Mononuclear cell (primary cell): Measurements from ENCODE around the gene SRGAP3. TPM values are rescaled to one million over a fixed set of nuclear protein-coding genes. Genes with fewer than 3 reads are reported as not detected.

Experiments
- H3K27me3 ChIP-seq: 2 replicates; pipeline ENCODE4 v1.6.0; 2011; ENCODE audit warnings: low read length, control low read depth; ENCODE audit not compliant: insufficient read depth
- H3K4me1 ChIP-seq: 2 replicates; pipeline ENCODE4 v1.5.1; 2011; ENCODE audit warnings: mild to moderate bottlenecking, low read length, control low read depth; ENCODE audit not compliant: insufficient read depth
- H3K4me3 ChIP-seq: 2 replicates; pipeline ENCODE4 v1.5.1; 2011; ENCODE audit warnings: mild to moderate bottlenecking, low read length, moderate library complexity
- H3K9me3 ChIP-seq: 2 replicates; pipeline ENCODE4 v1.5.1; 2011; ENCODE audit warnings: low read depth, mild to moderate bottlenecking, control low read depth, low read length
- total RNA-seq: library from RNA; depleted of rRNA; stranded (reverse); fragments of >200 nt; gene quantifications from one replicate; pipeline ENCODE4 v1.2.3, GENCODE V29; 2012

The SRGAP3 gene
- total RNA-seq, 1 donor, result 2.2 TPM

DNA sequence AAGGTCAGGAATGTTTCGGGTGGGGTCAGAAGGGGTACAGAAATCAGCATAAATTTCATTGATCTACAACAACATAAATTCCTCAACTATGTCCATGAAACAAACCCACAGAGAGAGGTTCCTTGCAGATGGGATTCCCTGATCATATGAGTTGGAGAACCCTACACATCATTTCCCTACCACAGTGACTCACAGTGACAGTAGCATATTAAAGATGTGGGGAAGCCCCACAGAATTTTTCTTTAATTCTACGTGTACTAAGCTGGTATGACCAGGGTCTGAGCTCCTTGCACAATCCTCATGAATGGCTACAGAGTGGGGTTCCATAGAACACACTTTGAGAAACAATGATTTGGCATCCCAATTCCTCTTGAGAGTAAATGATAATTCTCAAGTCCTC is 169.3 kb downstream of the SRGAP3 start:
- H3K4me1 ChIP-seq, result no peaks in the 10 kb centered on the region
- H3K4me3 ChIP-seq, result no peak overlapping the region
- H3K9me3 ChIP-seq, result no peaks in the 10 kb centered on the region
- H3K27me3 ChIP-seq, result no peaks in the 10 kb centered on the region

DNA sequence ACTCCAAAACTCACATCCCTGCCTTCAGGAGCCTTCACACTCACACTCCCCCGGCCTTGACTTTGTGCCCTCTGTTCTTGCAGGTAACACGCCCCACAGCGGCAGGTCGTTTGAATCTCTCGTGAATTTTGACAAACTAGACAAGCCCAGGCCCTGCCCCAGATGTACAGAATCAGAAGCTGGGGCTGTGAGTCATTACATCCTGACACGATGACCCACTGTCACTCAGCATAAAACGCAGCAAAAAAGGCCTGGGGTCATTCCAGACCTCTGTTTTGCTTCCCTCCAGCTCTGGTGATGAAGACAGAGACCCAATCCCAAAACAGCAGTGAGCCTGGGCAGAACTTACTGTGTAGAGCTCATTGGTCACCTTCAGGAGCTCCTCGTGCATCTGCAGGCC is 169.8 kb downstream of the SRGAP3 start:
- Histone ChIP-seq H3K9me3 (no peaks in the 10 kb centered on the region), H3K4me3 (no peak overlapping the region), H3K4me1 (no peaks in the 10 kb centered on the region), H3K27me3 (no peaks in the 10 kb centered on the region)

DNA sequence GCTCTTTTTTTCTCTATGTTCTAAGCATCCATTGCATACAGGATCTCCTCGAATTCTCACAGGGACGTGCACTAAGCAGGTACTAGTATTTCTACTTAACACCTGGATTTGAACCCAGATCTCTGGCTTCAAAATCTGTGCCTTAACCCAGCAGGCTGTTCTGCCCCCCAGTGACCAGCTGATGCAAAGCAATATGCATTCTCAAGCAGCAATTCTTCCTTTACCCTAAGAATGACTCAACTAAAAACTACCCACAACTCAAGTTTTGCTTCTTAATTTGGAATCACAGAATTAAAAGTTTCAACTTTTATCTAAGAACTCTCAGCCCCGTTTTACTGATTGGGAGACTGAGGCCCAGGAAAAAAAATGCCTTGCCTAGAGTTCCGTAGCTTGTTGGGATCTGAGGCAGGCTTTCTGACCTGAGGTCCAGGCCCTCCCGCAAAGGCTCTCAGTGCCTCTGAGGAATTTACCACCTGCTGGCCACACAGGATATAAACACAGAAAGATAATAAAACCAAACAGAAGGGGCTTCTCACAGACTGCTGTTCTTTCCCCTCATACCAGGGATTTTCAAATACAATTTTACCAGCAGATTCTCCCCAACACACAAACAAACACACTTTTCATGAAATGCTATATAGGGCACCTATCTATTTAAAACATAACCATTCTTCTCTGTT is 170.7 kb downstream of the SRGAP3 start:
- Histone ChIP-seq H3K4me1 (no peaks in the 10 kb centered on the region), H3K27me3 (no peaks in the 10 kb centered on the region), H3K9me3 (no peaks in the 10 kb centered on the region), H3K4me3 (no peak overlapping the region)

DNA sequence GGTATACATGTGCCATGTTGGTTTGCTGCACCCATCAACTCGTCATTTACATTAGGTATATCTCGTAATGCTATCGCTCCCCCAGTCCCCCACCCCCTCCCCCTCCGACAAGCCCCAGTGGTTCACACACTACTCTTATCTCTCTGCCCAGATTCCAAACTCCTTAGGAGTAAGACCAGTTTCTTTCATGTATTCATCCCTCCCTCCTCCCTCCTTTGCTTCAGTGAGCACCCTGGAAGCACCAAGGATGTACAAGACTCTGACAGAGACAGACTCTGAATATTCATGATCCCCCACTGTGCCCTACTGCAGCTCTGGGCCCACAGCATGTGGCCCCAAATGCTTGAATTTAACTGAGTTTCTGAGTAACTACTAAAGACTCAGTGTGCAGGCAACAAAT is 172.4 kb downstream of the SRGAP3 start:
- Histone ChIP-seq H3K4me3 (no peak overlapping the region), H3K9me3 (no peaks in the 10 kb centered on the region), H3K4me1 (no peaks in the 10 kb centered on the region), H3K27me3 (no peaks in the 10 kb centered on the region)

DNA sequence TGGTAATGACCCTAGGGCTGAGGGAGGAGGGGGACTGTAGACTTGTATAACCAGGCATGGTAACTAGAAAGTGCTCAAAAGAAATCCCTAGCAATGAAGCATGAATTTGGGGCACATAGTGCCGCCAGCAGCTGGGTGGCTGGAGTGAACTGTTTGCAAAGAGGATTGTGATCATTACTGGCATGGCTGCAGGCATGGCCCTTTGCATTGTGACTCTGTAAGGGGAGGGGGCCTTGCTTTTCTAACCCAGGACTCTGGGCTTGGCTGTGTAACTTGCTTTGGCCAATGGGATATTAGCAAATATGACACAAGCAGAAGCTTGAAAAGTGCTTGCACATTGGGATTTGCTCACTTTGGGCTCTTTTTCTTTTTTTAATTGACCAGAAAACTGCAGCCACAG is 173.7 kb downstream of the SRGAP3 start:
- no peak overlapping the region for H3K4me3 ChIP-seq
- H3K27me3 ChIP-seq, result no peaks in the 10 kb centered on the region
- H3K4me1 ChIP-seq, result no peaks in the 10 kb centered on the region
- H3K9me3 ChIP-seq, result no peaks in the 10 kb centered on the region

DNA sequence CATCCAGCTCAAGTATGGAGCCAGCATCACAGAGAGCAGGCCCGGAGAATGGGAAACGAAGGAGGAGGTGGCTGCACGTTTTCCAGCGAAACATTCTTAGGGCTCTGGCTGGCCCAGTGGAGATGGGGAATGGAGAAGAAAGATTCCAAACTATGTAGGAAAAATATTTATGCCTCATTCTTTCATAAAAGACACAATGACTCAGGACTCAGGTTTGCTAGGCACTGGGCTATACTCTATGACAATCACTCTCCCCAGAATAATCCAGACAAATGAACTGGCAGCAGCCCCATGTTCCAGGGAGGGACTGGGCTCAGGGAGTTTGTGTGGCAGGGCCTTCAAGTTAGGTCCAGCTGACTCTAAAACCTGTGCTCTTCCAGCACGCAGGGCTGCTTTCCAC is 175.4 kb downstream of the SRGAP3 start:
- no peaks in the 10 kb centered on the region for H3K4me1 ChIP-seq
- H3K9me3 ChIP-seq, result no peaks in the 10 kb centered on the region
- H3K4me3 ChIP-seq, result no peak overlapping the region
- H3K27me3 ChIP-seq, result no peaks in the 10 kb centered on the region

DNA sequence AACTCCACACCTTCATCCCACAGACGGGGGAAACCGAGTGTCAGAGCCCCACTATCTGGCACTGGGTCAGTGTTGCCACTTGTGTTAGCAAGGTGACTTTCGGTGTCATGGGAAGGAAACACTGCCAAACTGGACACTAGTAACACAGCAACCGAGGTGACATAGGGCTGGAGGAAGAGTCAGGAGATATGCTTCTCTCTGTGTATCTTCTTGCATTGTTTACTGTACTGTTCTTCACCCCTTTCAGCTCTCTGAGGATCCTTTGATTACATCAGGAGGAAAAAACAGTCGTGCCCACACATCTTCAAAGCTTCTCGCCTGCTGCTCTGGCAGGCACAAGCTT is 176.8 kb downstream of the SRGAP3 start:
- Histone ChIP-seq H3K27me3 (no peaks in the 10 kb centered on the region), H3K4me1 (no peaks in the 10 kb centered on the region), H3K4me3 (no peak overlapping the region), H3K9me3 (no peaks in the 10 kb centered on the region)

DNA sequence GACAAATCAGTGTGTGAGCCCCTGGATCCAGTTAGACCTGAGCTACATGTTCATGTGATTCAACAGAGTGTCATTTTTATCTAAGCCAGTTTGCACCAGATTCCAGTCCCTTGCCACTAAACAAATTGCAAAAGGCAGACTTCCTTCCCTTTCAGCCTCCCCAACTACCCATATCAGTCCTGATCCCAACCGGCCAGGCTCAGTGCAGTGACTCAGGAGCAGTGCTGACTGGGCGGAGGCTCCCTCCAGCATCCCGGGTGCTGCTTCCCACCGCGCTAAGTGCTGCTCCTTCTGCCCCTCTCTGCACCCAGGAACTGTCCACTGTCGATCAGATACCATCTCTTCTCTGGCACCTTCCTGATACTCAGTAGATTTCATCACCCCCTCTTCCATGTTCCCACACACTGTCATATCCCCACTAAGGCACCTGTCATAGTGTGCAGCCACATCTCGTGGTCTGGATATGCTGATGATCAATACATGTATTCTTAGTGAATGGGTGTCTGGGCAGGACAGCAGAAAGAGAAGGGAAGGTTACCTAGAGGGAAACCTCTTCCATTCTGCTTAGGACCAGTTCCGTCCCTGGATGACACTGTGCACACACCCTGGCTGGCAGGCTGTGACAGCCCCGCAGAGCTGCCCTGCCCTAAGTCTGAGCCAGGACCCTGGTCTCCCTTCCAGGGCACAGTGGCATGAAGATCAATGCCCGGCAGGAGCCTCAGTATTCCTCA is 177.3 kb downstream of the SRGAP3 start:
- Histone ChIP-seq H3K4me3 (no peak overlapping the region), H3K27me3 (no peaks in the 10 kb centered on the region), H3K9me3 (no peaks in the 10 kb centered on the region), H3K4me1 (no peaks in the 10 kb centered on the region)

DNA sequence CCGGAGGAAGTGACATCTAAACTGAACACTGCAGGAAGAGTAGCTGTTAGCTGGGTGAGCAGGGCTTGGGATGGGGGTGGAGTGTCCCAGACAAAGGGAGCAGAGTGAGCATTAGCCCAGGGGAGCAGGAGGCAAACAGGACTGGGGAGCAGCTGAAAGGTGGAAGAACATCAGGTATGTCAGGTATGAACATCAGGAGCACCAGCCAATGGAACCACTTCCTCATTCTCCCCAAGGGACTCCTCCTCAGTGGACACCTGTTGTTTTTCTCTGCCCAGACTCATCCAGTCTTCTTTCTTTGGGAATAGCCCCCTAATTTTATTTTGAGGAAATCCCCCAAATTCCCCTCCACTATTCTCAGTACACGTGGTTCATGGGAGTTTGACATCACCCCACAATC is 178.5 kb downstream of the SRGAP3 start:
- no peaks in the 10 kb centered on the region for H3K4me1 ChIP-seq
- no peak overlapping the region for H3K4me3 ChIP-seq
- no peaks in the 10 kb centered on the region for H3K9me3 ChIP-seq
- H3K27me3 ChIP-seq, result no peaks in the 10 kb centered on the region

DNA sequence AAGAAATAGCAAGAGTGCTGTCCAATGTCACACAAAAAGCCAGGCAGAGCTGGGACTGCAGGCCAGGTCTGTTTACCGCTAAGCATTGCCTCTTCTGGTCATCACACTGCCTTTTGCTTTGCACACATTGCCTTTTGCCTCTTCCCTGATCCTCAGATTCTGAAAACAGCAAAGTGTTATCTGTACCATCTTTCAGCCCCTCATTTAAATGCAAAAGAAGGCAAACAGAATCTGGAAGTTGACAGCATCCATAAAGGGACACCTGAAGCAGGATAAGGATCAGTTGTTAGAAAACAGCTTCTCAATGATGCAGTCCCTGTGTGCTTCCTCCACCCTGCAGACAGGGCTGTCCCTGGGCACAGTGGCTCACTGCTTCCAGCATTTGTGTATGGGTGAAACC is 179.5 kb downstream of the SRGAP3 start:
- H3K27me3 ChIP-seq, result no peaks in the 10 kb centered on the region
- H3K4me1 ChIP-seq, result no peaks in the 10 kb centered on the region
- no peak overlapping the region for H3K4me3 ChIP-seq
- H3K9me3 ChIP-seq, result no peaks in the 10 kb centered on the region

DNA sequence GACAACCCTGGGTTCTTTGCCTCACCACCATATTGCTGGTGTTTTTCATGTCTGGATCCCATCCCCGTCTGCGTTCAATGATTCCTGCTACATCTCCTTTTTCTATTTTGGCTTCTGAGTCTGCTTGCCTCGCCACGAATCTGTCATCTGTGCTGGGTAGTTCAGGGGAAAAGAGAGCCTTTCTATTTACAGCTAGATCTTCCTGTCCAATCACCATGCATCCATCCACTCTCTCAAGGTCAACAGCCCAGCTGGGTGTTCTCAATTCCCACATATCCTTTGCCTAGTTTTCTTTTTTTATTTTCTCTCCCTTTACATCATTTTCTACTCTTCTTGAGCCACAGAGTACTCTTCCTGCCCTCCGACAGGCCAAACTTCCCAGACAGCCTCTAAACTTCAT is 181.4 kb downstream of the SRGAP3 start:
- no peaks in the 10 kb centered on the region for H3K27me3 ChIP-seq
- no peaks in the 10 kb centered on the region for H3K9me3 ChIP-seq
- H3K4me3 ChIP-seq, result no peak overlapping the region
- no peaks in the 10 kb centered on the region for H3K4me1 ChIP-seq

DNA sequence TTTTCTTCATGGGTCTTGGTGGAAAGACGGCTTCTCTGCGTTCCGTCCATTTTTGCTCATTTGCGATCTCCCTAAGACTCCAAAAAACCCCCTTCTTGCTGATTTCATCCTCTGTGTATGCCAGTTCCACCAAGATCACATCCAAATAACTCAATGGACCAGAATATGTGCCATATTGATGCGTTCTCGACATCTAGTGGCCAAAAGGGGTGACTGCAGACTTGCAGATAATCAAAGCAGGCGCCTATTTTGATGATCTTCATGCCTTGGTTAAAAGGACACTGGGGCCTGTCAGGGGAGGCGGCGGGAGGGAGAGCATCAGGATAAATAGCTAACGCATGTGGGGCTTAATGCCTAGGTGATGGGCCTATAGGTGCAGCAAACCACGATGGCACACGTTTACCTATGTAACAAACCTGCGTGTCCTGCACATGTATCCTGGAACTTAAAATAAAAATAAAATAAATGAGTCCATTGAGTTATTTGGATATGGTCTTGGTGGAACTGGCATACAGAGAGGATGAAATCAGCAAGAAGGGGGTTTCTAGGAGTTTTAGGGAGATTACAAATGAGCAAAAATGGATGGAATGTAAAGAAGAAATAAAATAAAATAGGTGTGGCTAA is 182.0 kb downstream of the SRGAP3 start:
- Histone ChIP-seq H3K27me3 (no peaks in the 10 kb centered on the region), H3K9me3 (peaks cover 4% of the 10 kb centered on the region), H3K4me1 (no peaks in the 10 kb centered on the region), H3K4me3 (no peak overlapping the region)

DNA sequence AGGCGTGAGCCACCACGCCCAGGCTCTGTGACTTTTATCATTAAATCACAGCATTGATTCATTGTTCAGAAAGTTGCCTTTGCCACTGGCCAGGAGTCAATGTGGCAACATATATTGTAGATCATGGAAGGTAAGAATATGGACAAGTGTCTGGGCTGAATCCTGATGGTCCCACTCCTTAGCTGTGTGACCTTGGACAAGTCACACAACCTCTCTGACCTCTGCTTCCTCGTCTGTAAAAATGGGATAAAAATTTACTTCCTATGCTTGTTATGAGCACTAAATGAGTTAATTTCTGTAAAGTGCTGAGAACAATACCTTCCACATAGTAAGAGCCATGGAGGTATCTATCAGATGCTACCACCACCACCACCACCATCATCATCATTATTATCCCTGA is 182.7 kb downstream of the SRGAP3 start:
- Histone ChIP-seq H3K9me3 (peaks cover 6% of the 10 kb centered on the region), H3K4me3 (no peak overlapping the region), H3K4me1 (no peaks in the 10 kb centered on the region), H3K27me3 (no peaks in the 10 kb centered on the region)

DNA sequence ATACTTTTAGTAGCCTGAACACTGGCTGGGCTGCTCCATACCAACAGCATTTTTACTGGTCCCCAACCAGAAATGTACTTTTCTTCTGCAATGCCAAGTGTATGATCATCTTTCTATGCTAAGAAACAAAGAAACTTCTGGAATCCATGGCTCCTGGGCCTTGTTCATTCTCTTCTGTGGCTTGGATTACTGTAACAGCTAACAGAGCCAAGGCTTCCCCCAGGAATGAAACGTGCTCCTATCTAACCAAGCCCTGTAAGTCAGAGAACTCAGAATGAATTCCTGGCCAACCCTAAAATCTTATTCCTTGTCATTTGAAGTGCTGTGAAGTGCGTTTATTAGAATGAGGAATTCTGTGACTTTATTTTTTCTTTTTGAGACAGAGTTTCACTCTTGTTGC is 183.3 kb downstream of the SRGAP3 start:
- H3K27me3 ChIP-seq, result no peaks in the 10 kb centered on the region
- no peak overlapping the region for H3K4me3 ChIP-seq
- peaks cover 6% of the 10 kb centered on the region for H3K9me3 ChIP-seq
- no peaks in the 10 kb centered on the region for H3K4me1 ChIP-seq

DNA sequence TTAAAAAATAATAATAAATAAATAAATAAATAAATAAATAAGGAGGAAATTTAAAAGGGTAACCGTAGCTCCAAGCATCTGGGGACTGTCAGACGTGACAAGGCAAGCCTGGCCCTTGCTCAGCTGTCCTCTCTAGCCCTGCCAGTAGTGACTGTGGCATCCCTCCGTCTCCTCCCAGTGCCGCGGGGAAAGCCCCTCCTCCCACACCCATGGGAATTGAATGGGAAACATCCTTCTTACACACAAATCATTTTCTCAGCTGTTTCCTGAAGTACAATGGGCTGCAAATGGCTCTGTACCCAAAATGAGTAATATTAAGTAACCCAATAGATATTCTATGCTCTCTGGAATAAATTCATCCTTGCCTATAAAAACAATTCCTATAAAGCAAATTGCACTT is 184.6 kb downstream of the SRGAP3 start:
- Histone ChIP-seq H3K27me3 (no peaks in the 10 kb centered on the region), H3K4me1 (no peaks in the 10 kb centered on the region), H3K4me3 (no peak overlapping the region), H3K9me3 (peaks cover 6% of the 10 kb centered on the region)

DNA sequence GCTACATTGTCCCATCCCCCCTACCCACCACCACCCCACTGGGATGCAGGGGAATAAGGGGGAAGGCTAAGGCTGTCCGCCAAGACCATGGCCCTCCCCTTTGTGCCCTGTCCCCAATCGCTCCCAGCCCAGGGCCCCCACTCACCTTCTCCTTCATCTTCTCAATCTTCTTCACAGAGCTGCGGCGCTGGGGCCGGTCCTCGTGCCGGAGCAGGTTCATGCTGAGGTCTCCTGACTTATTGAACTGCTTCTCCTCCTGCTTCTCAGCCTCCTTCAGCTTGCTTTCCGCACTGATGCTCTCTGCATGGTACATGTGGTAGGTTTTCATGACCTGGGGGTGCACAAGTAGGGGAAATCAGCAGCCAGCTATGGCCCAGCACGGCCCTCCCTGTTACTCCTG is 185.2 kb downstream of the SRGAP3 start:
- Histone ChIP-seq H3K27me3 (no peaks in the 10 kb centered on the region), H3K9me3 (peaks cover 6% of the 10 kb centered on the region), H3K4me3 (no peak overlapping the region), H3K4me1 (no peaks in the 10 kb centered on the region)
